ENCODE data around the gene SBK1.

SBK1 gene

GRCh38 chr16:28282045-28282444 is 10.3 kb upstream of the SBK1 start:
- no peak for DNase-seq (ENCODE audit: low read depth)

- DNase-seq (ENCODE audit: low read depth): no peak
These were observed 9.2 kb upstream of the SBK1 start for GRCh38 chr16:28283173-28283572.

- DNase-seq (ENCODE audit: low read depth): no peak
These were observed 8.3 kb upstream of the SBK1 start for GRCh38 chr16:28283798-28284577.

GRCh38 chr16:28285649-28286048 is 6.7 kb upstream of the SBK1 start:
- no peak for DNase-seq (ENCODE audit: low read depth)

- DNase-seq (ENCODE audit: low read depth): no peak
These were observed 4.2 kb upstream of the SBK1 start for GRCh38 chr16:28288114-28288513.

- DNase-seq (ENCODE audit: low read depth): no peak
These were observed 3.3 kb upstream of the SBK1 start for GRCh38 chr16:28289048-28289447.

GRCh38 chr16:28289939-28290858 is 2.1 kb upstream of the SBK1 start:
- no peak for DNase-seq (ENCODE audit: low read depth)

GRCh38 chr16:28290859-28291254 is 1.5 kb upstream of the SBK1 start:
- DNase-seq (ENCODE audit: low read depth): no peak

GRCh38 chr16:28292731-28293600 is 641 bp downstream of the SBK1 start:
- DNase-seq (ENCODE audit: low read depth): no peak

GRCh38 chr16:28293601-28293960 is 1.3 kb downstream of the SBK1 start:
- DNase-seq (ENCODE audit: low read depth): no peak

- no peak for DNase-seq (ENCODE audit: low read depth)
These were observed 1.9 kb downstream of the SBK1 start for GRCh38 chr16:28294201-28294600.

- DNase-seq (ENCODE audit: low read depth): no peak
These were observed 3.0 kb downstream of the SBK1 start for GRCh38 chr16:28295276-28295675.

GRCh38 chr16:28297308-28297707 is 5.0 kb downstream of the SBK1 start:
- no peak for DNase-seq (ENCODE audit: low read depth)

GRCh38 chr16:28297784-28298510 is 5.6 kb downstream of the SBK1 start:
- no peak for DNase-seq (ENCODE audit: low read depth)

GRCh38 chr16:28298511-28298878 is 6.2 kb downstream of the SBK1 start:
- DNase-seq (ENCODE audit: low read depth): no peak

GRCh38 chr16:28300327-28300726 is 8.0 kb downstream of the SBK1 start:
- DNase-seq (ENCODE audit: low read depth): no peak

- DNase-seq (ENCODE audit: low read depth): no peak
These were observed 8.8 kb downstream of the SBK1 start for GRCh38 chr16:28301154-28301553.

GRCh38 chr16:28301620-28302019 is 9.3 kb downstream of the SBK1 start:
- no peak for DNase-seq (ENCODE audit: low read depth)

GRCh38 chr16:28303132-28303531 is 10.8 kb downstream of the SBK1 start:
- no peak for DNase-seq (ENCODE audit: low read depth)

GRCh38 chr16:28304214-28304613 is 11.9 kb downstream of the SBK1 start:
- no peak for DNase-seq (ENCODE audit: low read depth)

GRCh38 chr16:28307936-28308335 is 15.6 kb downstream of the SBK1 start:
- no peak for DNase-seq (ENCODE audit: low read depth)

All from T-helper 22 cell (primary cell).